ENCODE measurements around the gene GALNT7.

GRCh38 chr4:173152104-173152503 lies 16.5 kb upstream of the GALNT7 start:
- TF ChIP-seq CTCF (tag by site-specific recombination; IDR thresholded peaks at IDR 0.05) (no peak), ZNF274 (IDR thresholded peaks at IDR 0.05; ENCODE audit: low read length) (no peak), ZNF274 (tag by site-specific recombination; IDR thresholded peaks at IDR 0.05; ENCODE audit: borderline replicate concordance) (no peak), RBAK (tag by site-specific recombination; IDR thresholded peaks at IDR 0.05) (no peak), ZNF223 (tag by site-specific recombination; IDR thresholded peaks at IDR 0.05) (no peak), TCF7L2 (IDR thresholded peaks at IDR 0.05; ENCODE audit: borderline replicate concordance, low read depth, low read length) (no peak), ZNF560 (tag by site-specific recombination; IDR thresholded peaks at IDR 0.05; ENCODE audit: borderline replicate concordance) (no peak), ZNF121 (tag by site-specific recombination; IDR thresholded peaks at IDR 0.05) (no peak), ZNF280D (tag by site-specific recombination; IDR thresholded peaks at IDR 0.05) (no peak), ZNF639 (tag by site-specific recombination; IDR thresholded peaks at IDR 0.05) (no peak), ZNF747 (tag by site-specific recombination; IDR thresholded peaks at IDR 0.05) (no peak)
